Measurements from ENCODE around the gene SCN2B. TPM values are rescaled to one million over a fixed set of nuclear protein-coding genes. Genes with fewer than 3 reads are reported as not detected.

SCN2B gene
- total and polyA plus RNA-seq, 2 of the 13 experiments (the other 11 are each of a cell fraction or from before 2014, with no cell fraction given), result 0.01 to 0.02 TPM

- intact Hi-C loops (cut with micrococcal nuclease; ENCODE audit: unreplicated experiment), result no loop called here
- H4K20me1 ChIP-seq (ENCODE audit: insufficient read depth, low read length), result no peaks in the 10 kb centered on the region
- peak overlapping the region; percentile 62 for H3K4me2 ChIP-seq (ENCODE audit: low read depth, low read length)
- DNase-seq (ENCODE audit: low spot score), result peak; percentile 83
- no peak overlapping the region for H3K27ac ChIP-seq (ENCODE audit: extremely low read length, insufficient read depth, low read length)
- in situ Hi-C loops (cut with HindIII; ENCODE audit: extremely low pct_ligation_motif_present, low pct_unique_long_range_greater_than_20kb), result no loop called here
- no peaks in the 10 kb centered on the region for H3K79me2 ChIP-seq (ENCODE audit: insufficient read depth, low read length)
- peaks cover 43% of the 10 kb centered on the region for H3K4me1 ChIP-seq (ENCODE audit: insufficient read depth, low read length)
- H3K27me3 ChIP-seq (ENCODE audit: control insufficient read depth in 1 of 2, insufficient read depth in 2 of 2, low read length in 2 of 2), result peaks cover 1 to 27% of the 10 kb centered on the region in 2 experiments; a peak in 3 of 5 replicates
- POLR2A ChIA-PET, result interaction anchor here (1.1 kb wide), 1 partner anchor 19 kb away, joined by 10 read pairs; no protein-coding TSS in a partner anchor
- H3K9ac ChIP-seq (ENCODE audit: insufficient read depth, low read depth, low read length), result no peak overlapping the region
- WGBS (ENCODE audit: low lambda C conversion rate), result 32% methylated on average over 13 of the region's 13 CpGs
- H3K4me3 ChIP-seq (replicated peaks in 1 of 3; ENCODE audit: insufficient read depth in 1 of 3, low read depth in 2 of 3, low read length in 3 of 3), result peak overlapping the region in 1 of 3 experiments; percentile 7; a peak in 2 of 6 replicates
- H2AFZ ChIP-seq (ENCODE audit: low read length), result peak overlapping the region; percentile 6
- CTCF ChIA-PET (ENCODE audit: low intra/inter-chr PET ratio, low total read pairs), result interaction anchor here (0.6 kb wide), 1 partner anchor 113 kb away, joined by 3 read pairs; no protein-coding TSS in a partner anchor
- peak; percentile 52 for ATAC-seq
- FAIRE-seq, result peak; percentile 75
- H3K9me3 ChIP-seq (ENCODE audit: low read length), result no peaks in the 10 kb centered on the region
- no TSS peak for BruUV-seq (replicated peaks)
- H3K36me3 ChIP-seq (replicated peaks in 1 of 2; ENCODE audit: control insufficient read depth in 1 of 2, insufficient read depth in 2 of 2, low read length in 2 of 2), result no peaks in the 10 kb centered on the region
- TF ChIP-seq IRF9 (CRISPR knock-in tag; IDR thresholded peaks at IDR 0.05; ENCODE audit: borderline replicate concordance) (0 out of 2 replicates have a peak, but pooled peaks have one; percentile 34), MAF1 (CRISPR knock-in tag; IDR thresholded peaks at IDR 0.05; ENCODE audit: borderline replicate concordance) (no peak), PAXIP1 (CRISPR knock-in tag; conservative IDR thresholded peaks at IDR 0.05) (no peak), TGIF2 (CRISPR knock-in tag; IDR thresholded peaks at IDR 0.05) (0 out of 2 replicates have a peak, but pooled peaks have one; percentile 9), CEBPG (CRISPR knock-in tag; IDR thresholded peaks at IDR 0.05) (peak; percentile 76), CEBPB (IDR thresholded peaks at IDR 0.05; ENCODE audit: borderline replicate concordance, low read depth, low read length) (peak; percentile 81; the same call in 1 of the 2 replicates), KDM2A (CRISPR knock-in tag; IDR thresholded peaks at IDR 0.05; ENCODE audit: borderline replicate concordance, low read depth) (0 out of 2 replicates have a peak, but pooled peaks have one; percentile 16), PCBP1 (IDR thresholded peaks at IDR 0.05; ENCODE audit: borderline replicate concordance, low read depth, low read length) (no peak), IRX3 (CRISPR knock-in tag; IDR thresholded peaks at IDR 0.05; ENCODE audit: borderline replicate concordance, low read depth) (no peak), FOSL2 (CRISPR knock-in tag; IDR thresholded peaks at IDR 0.05) (peak; percentile 82), HMGXB4 (CRISPR knock-in tag; IDR thresholded peaks at IDR 0.05; ENCODE audit: borderline replicate concordance in 1 of 2, low read depth in 1 of 2) (no peak), FOXA3 (CRISPR knock-in tag; IDR thresholded peaks at IDR 0.05) (0 out of 2 replicates have a peak, but pooled peaks have one; percentile 16), TFAP4 (IDR thresholded peaks at IDR 0.05; ENCODE audit: borderline replicate concordance, low read depth) (peak; percentile 13; the same call in 1 of the 2 replicates)
Observed at GRCh38 chr11:118175031-118175992, 1.1 kb downstream of the SCN2B start.
